GM12892 (cell line): ENCODE data around the gene ITIH1.

Source experiments
- DNase-seq: peaks from one replicate; pipeline ENCODE4 v3.0.0; 2011; ENCODE audit not compliant: insufficient read length
- FAIRE-seq: peaks from 2 replicates; lab custom pipeline; 2011; peaks lifted over from hg19 to GRCh38; lab: Jason Lieb, UNC
- POLR2A ChIP-seq: IDR thresholded peaks from 2 replicates; pipeline ENCODE4 v1.6.1; 2011; ENCODE audit warnings: low read depth, low read length, control low read depth
- POLR2AphosphoS5 ChIP-seq: IDR thresholded peaks from 2 replicates; pipeline ENCODE4 v1.6.1; 2011; ENCODE audit warnings: low read depth, low read length, control low read depth
- TAF1 ChIP-seq: IDR thresholded peaks from 2 replicates; pipeline ENCODE4 v1.6.1; 2011; ENCODE audit warnings: low read depth, mild to moderate bottlenecking, control low read depth, low read length, borderline replicate concordance

Gene ITIH1

GRCh38 chr3:52830535-52831258 lies 53.3 kb downstream of the ITIH1 start, which contains the start of gene ITIH4:
Gene ITIH4, minus strand, starts transcription at chr3:52830672. Its CDS starts 30 bp downstream, at chr3:52830642.
- TF ChIP-seq TAF1 = no peak
- TF ChIP-seq POLR2A = no peak
- no peak for TF ChIP-seq POLR2AphosphoS5
- FAIRE-seq (no peak), DNase-seq (no peak)

DNA sequence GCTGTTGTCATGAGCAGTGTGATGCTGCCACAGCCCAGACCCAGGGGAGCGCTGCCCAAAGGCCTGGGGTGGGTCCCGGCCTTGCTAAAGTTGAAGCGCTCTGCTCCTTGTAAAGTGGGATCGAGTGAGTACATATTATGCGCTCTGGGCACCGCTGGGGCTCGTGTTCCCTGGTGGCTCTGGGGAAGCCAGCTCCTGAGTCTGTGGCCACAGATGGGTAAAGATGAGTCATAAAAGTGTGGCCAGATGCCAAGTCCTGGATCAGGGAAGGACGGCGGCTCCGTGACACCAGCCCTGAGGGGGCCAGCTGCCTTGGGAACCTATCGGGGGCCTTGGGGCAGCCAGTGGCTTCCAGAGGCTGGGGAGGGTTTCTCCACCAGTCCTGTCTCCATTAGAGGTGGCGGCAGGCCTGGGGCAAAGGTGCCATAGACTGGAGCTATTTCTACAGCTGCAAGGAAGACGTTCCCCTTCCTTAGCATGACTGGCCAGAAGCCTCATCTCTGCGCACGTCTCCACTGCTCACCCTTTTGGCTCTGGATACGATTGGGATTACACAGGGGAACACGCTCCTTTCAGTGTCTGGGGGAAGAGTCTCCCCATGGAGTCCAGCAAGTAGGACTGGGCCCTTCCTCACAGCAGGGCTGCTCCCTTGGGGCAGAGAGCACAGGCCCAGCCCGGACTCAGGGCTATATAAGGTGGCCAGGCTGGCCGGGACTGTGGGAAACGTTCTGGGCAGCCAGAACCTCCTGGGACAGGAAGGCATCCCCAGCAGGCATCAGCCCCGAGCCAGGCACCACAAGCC lies 54.3 kb downstream of the ITIH1 start:
- FAIRE-seq (no peak), DNase-seq (no peak)
- TF ChIP-seq TAF1 = no peak
- TF ChIP-seq POLR2AphosphoS5 = no peak
- TF ChIP-seq POLR2A = no peak

GRCh38 chr3:52833202-52833601 lies 55.8 kb downstream of the ITIH1 start:
- no peak for FAIRE-seq
- no peak for DNase-seq
- no peak for TF ChIP-seq POLR2A
- no peak for TF ChIP-seq TAF1
- TF ChIP-seq POLR2AphosphoS5 = no peak

DNA sequence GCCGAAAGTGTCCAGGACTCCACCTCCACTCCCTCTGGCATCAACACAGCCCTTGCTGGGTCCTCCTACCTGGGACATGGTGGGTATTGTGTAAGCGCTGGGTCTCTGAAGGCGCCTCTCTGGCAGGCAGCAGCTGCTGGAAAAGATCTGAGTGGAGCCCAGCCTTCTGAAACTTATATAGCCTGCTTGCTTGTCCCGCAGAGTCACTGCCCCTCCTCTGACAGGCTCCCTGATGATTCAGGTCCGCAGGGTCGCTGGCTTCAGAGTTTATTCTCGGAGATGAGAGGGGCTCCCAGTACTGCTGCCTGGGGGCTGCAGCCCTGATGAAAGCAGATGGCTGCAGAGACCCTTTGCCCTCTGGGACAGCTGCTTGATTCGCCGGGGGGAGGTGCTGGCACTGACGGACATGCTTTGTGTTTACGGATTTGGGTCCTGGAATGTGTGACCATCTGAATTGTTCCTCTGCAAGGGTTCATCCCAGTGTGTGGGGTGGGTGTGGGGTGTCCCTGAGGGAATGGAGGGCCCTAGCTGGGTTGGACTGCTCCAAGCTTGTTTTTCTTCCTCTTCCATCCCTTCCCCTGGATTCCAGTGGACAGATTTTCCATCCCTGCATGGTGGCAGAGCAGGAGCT lies 57.6 kb downstream of the ITIH1 start, which contains the start of gene MUSTN1:
Gene MUSTN1, minus strand, starts transcription at position 149 of the 631 bp plus-strand sequence. Its CDS starts 71 bp downstream, at position 78.
- TF ChIP-seq POLR2A (no peak), POLR2AphosphoS5 (no peak), TAF1 (no peak)
- DNase-seq (no peak), FAIRE-seq (no peak)

DNA sequence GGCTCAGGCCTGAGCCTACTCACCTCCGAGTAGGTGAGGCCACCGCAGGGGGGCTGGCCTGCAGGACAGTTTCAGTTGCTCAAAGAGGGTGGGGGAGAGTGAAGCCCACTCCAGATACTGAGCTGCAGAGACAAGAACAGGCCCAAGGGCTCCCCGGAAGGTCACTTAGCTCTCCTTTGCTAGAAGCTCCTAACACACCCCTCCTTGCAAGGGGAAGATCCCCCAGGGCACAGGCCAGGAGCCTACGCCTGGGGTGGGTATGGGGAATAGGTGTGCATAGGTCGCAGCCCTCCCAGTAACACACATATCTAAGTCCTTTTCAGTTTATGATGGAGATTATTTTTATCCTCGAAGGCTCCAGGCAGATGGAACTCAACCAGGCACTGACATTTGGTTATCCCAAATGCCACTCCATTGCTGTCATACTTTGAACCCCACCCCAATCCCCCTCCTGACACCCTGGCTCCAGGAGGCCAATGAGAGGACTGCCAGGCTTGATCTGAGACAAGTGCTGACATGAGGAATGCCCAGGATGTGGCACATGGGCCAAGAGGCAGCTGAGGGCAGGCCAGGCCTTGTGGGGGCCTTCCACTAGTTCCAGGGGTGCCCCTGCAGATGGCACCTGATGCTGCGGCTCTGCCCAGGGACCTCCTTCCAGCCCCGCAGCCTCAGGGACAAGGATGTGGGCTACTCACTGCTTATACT lies 58.5 kb downstream of the ITIH1 start:
- DNase-seq (no peak), FAIRE-seq (no peak)
- no peak for TF ChIP-seq POLR2AphosphoS5
- TF ChIP-seq TAF1 = no peak
- TF ChIP-seq POLR2A = no peak

GRCh38 chr3:52836471-52836845 lies 59.1 kb downstream of the ITIH1 start:
- no peak for TF ChIP-seq TAF1
- TF ChIP-seq POLR2A = no peak
- no peak for TF ChIP-seq POLR2AphosphoS5
- DNase-seq (no peak), FAIRE-seq (no peak)

DNA sequence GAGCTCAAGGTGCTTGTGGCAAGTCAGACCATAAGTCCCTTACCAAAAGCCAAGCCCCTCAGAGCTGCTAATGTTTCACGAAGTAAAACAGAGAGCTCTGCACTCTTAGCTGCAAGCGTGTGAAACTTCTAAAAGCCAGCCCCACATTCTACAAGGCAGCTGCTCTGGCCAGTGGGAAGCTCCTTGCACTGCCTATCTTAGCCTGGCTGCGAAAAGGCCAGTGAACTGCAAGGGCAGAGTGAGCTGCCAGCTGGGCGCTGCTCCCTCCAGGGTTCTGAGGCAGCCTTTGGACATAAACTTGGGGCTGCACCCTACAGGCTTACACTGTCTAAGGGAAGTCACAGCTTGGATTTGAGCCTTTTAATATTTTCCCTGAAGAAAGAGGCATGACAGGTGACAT lies 59.6 kb downstream of the ITIH1 start:
- no peak for DNase-seq
- FAIRE-seq = no peak
- TF ChIP-seq POLR2A (no peak), POLR2AphosphoS5 (no peak), TAF1 (no peak)

GRCh38 chr3:52838561-52839267 lies 61.3 kb downstream of the ITIH1 start:
- TF ChIP-seq TAF1 = no peak
- TF ChIP-seq POLR2A = no peak
- TF ChIP-seq POLR2AphosphoS5 = no peak
- no peak for DNase-seq
- FAIRE-seq = no peak

- FAIRE-seq (no peak), DNase-seq (no peak)
- TF ChIP-seq TAF1 = no peak
- no peak for TF ChIP-seq POLR2A
- no peak for TF ChIP-seq POLR2AphosphoS5
Measured at GRCh38 chr3:52839268-52839575, 61.8 kb downstream of the ITIH1 start.

DNA sequence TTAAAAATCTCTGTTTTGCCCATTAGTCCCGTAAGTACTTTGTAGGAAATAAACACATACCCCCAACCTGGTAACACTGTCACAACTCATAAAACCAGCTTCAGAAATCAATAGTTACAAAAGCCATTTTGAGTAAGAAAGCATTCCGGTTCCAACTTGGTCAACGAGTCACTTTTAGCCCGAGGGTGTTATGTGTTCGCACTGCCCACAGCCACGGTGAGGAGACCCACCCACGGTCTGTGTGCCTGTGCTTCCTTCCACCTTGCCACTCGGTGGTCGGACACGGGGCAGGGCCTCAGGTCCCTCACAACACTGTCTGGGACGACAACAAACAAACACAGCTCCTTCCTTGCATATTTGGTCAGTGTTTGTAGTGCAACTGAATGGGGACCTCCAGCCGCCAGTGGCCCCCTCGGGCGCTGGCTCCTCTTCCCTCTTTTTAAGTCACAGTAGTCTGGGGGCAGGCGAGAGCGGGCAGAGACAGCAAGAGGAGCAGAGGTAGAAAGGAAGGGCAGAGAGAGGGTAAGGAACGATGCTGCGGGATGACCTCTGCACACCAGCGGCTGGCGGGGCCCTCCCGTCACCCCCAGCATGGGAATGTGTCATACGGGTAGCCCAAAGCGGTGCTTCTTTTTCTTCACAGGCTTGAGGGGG lies 62.6 kb downstream of the ITIH1 start:
- no peak for FAIRE-seq
- TF ChIP-seq TAF1 (no peak), POLR2AphosphoS5 (no peak), POLR2A (no peak)
- DNase-seq = no peak
